ENCODE data around the gene HDAC5.
"Not testable (repeated sequence)": the region's sequence is repeated elsewhere in the genome, so short reads cannot be mapped to it uniquely, and the experiment has no call there.

Gene HDAC5

GRCh38 chr17:44066204-44066930 lies 57.1 kb downstream of the HDAC5 start, which contains the start of gene LSM12:
LSM12 (minus strand) TSS chr17:44066671; CDS start chr17:44066587, 84 bp downstream.
- DNase-seq, result peak; percentile 95

- DNase-seq, result no peak
Measured at GRCh38 chr17:44065668-44066203, 57.7 kb downstream of the HDAC5 start.

- DNase-seq, result no peak
Measured at GRCh38 chr17:44063704-44064639, 59.5 kb downstream of the HDAC5 start.

GRCh38 chr17:44062871-44063270 lies 60.6 kb downstream of the HDAC5 start:
- DNase-seq, result no peak

GRCh38 chr17:44061446-44061845 lies 62.0 kb downstream of the HDAC5 start:
- no peak for DNase-seq

- no peak for DNase-seq
Measured at GRCh38 chr17:44059101-44059892, 64.1 kb downstream of the HDAC5 start.

GRCh38 chr17:44053125-44053872 lies 70.1 kb downstream of the HDAC5 start:
- no peak for DNase-seq

- no peak for DNase-seq
Measured at GRCh38 chr17:44049294-44050060, 74.0 kb downstream of the HDAC5 start.

GRCh38 chr17:44046893-44047292 lies 76.5 kb downstream of the HDAC5 start:
- not testable (repeated sequence) for DNase-seq

GRCh38 chr17:44045486-44045885 lies 78.0 kb downstream of the HDAC5 start:
- DNase-seq, result no peak

GRCh38 chr17:44044071-44044470 lies 79.4 kb downstream of the HDAC5 start:
- no peak for DNase-seq

- no peak for DNase-seq
Measured at GRCh38 chr17:44043272-44043696, 80.2 kb downstream of the HDAC5 start.

GRCh38 chr17:44039829-44040635 lies 83.4 kb downstream of the HDAC5 start:
- DNase-seq, result no peak

- DNase-seq, result no peak
Measured at GRCh38 chr17:44038604-44039011, 84.8 kb downstream of the HDAC5 start.

GRCh38 chr17:44037471-44037870 lies 86.0 kb downstream of the HDAC5 start:
- DNase-seq, result no peak

- DNase-seq, result not testable (repeated sequence)
Measured at GRCh38 chr17:44034688-44035087, 88.8 kb downstream of the HDAC5 start.

GRCh38 chr17:44033861-44034408 lies 89.5 kb downstream of the HDAC5 start:
- no peak for DNase-seq

GRCh38 chr17:44030482-44030881 lies 93.0 kb downstream of the HDAC5 start:
- DNase-seq, result no peak

GRCh38 chr17:44029736-44030135 lies 93.7 kb downstream of the HDAC5 start:
- DNase-seq, result no peak

Data from NCI-H345 (cell line).